SK-N-SH (cell line): ENCODE results near the gene CDC25A.

Experiments
- CHD2 ChIP-seq: fragments of 150-350 bp; IDR thresholded peaks from 2 replicates; pipeline ENCODE4 v1.6.1; 2018; ENCODE audit warnings: low read length; ENCODE audit not compliant: partially characterized antibody
- ELF1 ChIP-seq: IDR thresholded peaks from 2 replicates; pipeline ENCODE4 v1.4.0; 2012
- GABPA ChIP-seq: IDR thresholded peaks from 2 replicates; pipeline ENCODE4 v1.4.0; 2012; ENCODE audit warnings: low read depth, mild to moderate bottlenecking
- MEF2A ChIP-seq: IDR thresholded peaks from 2 replicates; pipeline ENCODE4 v1.4.0; 2012; ENCODE audit warnings: low read depth, borderline replicate concordance
- POLR2AphosphoS5 ChIP-seq: IDR thresholded peaks from 2 replicates; pipeline ENCODE4 v1.6.1; 2012; ENCODE audit warnings: low read depth, low read length
- RAD21 ChIP-seq: IDR thresholded peaks from 2 replicates; pipeline ENCODE4 v1.6.1; 2012; ENCODE audit warnings: mild to moderate bottlenecking, low read length
- REST ChIP-seq: IDR thresholded peaks from 2 replicates; pipeline ENCODE4 v1.6.1; 2012; ENCODE audit warnings: mild to moderate bottlenecking, low read depth, low read length, moderate library complexity
- RFX5 ChIP-seq: IDR thresholded peaks from 2 replicates; pipeline ENCODE4 v1.6.1; 2012; ENCODE audit warnings: mild to moderate bottlenecking, improper control_type of control experiment, low read length
- RXRA ChIP-seq: IDR thresholded peaks from 2 replicates; pipeline ENCODE4 v1.4.0; 2012; ENCODE audit warnings: low read depth, mild to moderate bottlenecking, borderline replicate concordance
- SIN3A ChIP-seq: IDR thresholded peaks from 2 replicates; pipeline ENCODE4 v1.6.1; 2012; ENCODE audit warnings: low read depth, mild to moderate bottlenecking, low read length, moderate library complexity, borderline replicate concordance
- TF ChIP-seq, protein P1 (sequence below): fragments of 200-600 bp; sonication (generic); IDR thresholded peaks from 2 replicates; pipeline ENCODE4 v1.6.1; 2017; ENCODE audit warnings: antibody characterized with exemption, mild to moderate bottlenecking, moderate library complexity

DNA sequence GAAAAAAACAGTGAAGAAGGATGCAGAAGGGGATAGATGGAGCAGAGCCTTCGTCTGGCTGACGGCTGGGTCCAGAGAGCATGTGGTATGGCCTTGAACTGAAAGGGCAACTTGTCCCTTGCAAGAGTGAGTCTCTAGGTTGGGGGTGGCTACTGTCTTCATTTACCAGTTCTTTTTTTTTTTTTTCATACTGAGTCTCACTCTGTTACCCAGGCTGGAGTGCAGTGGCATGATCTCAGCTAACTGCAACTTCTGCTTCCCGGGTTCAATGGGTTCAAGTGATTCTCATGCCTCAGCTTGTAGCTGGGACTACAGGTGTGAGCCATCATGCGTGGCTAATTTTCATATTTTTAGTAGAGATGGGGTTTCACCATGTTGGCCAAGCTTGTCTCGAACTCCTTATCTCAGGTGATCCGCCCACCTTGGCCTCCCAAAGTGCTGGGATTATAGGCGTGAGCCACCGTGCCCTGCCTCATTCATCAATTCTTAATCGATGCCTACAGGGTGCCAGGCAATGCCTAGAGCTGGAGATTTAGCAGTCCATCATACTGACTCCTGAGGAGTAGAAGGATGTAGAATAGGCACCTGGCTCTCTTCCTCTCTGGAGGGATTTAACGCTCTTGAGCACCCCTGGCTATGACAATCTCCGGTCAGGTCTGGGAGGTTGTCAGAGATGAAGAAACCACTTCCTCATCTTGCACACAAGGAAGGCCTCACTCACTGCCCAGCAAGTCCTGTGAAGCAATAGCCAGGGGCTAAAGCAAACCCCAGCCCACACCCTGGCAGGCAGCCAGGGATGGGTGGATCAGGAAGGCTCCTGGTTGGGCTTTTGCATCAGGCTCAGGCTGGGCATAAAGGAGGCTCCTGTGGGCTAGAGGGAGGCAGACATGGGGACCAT, 34.6 kb upstream of the CDC25A start, which contains the start of gene CAMP:
- TF ChIP-seq RXRA (no peak), ELF1 (no peak), MEF2A (no peak), REST (no peak), RAD21 (no peak), RFX5 (no peak), SIN3A (no peak), POLR2AphosphoS5 (no peak), GABPA (no peak), CHD2 (no peak)
- TF ChIP-seq, protein P1, sequence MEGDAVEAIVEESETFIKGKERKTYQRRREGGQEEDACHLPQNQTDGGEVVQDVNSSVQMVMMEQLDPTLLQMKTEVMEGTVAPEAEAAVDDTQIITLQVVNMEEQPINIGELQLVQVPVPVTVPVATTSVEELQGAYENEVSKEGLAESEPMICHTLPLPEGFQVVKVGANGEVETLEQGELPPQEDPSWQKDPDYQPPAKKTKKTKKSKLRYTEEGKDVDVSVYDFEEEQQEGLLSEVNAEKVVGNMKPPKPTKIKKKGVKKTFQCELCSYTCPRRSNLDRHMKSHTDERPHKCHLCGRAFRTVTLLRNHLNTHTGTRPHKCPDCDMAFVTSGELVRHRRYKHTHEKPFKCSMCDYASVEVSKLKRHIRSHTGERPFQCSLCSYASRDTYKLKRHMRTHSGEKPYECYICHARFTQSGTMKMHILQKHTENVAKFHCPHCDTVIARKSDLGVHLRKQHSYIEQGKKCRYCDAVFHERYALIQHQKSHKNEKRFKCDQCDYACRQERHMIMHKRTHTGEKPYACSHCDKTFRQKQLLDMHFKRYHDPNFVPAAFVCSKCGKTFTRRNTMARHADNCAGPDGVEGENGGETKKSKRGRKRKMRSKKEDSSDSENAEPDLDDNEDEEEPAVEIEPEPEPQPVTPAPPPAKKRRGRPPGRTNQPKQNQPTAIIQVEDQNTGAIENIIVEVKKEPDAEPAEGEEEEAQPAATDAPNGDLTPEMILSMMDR: no peak
